PFSK-1 (cell line): Measurements from ENCODE around the gene SVIP.

Experiments used
- FOXP2 ChIP-seq: optimal IDR thresholded peaks from 2 replicates; pipeline ENCODE3; 2011; ENCODE audit warnings: borderline replicate concordance, control low read depth, inconsistent platforms; ENCODE audit not compliant: insufficient read depth; ENCODE audit errors: extremely low read length, extremely low read depth
- POLR2AphosphoS5 ChIP-seq: IDR thresholded peaks from 2 replicates; pipeline ENCODE4 v1.6.1; 2012; ENCODE audit warnings: low read depth, mild to moderate bottlenecking, control low read depth, low read length, moderate library complexity
- REST ChIP-seq, 2 experiments: IDR thresholded peaks; 2 replicates each; pipeline versions ENCODE4 v1.6.1 to v1.8.0; 2011 to 2012; ENCODE audit warnings: low read depth in 2 of 2, low read length in 2 of 2, control low read depth in 1 of 2, inconsistent platforms in 1 of 2, mild to moderate bottlenecking in 1 of 2, moderate library complexity in 1 of 2; ENCODE audit not compliant: insufficient read depth in 1 of 2
- SIN3A ChIP-seq: IDR thresholded peaks from 2 replicates; pipeline ENCODE4 v1.6.1; 2012; ENCODE audit warnings: mild to moderate bottlenecking, low read length, moderate library complexity, borderline replicate concordance; ENCODE audit not compliant: insufficient read depth
- TAF1 ChIP-seq: IDR thresholded peaks from 2 replicates; pipeline ENCODE4 v1.6.1; 2012; ENCODE audit warnings: low read length, control low read depth, borderline replicate concordance; ENCODE audit not compliant: insufficient read depth

SVIP gene

DNA sequence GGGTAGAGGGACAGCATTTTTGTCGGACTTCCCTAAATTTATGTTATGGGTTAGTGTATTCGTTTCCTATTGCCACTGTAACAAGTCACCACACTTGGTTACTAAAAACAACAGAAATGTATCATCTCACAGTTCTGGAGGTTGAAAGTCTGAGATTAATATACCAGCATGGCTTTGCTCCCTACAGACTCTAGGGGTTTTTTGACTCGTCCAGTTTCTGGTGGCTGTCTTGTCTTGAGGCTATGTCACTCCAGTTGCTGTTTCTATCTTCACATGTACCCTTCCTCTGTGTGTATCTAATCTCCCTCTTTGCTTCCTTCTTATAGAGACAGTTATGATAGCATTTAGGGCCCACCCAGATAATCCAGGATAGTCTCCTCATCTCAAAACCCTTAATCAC is 39.7 kb upstream of the SVIP start:
- TF ChIP-seq POLR2AphosphoS5 = no peak
- TF ChIP-seq TAF1 = no peak
- no peak for TF ChIP-seq REST (IDR thresholded peaks at IDR 0.05; ENCODE audit: insufficient read depth in 1 of 2, low read depth in 2 of 2, low read length in 2 of 2)
- no peak for TF ChIP-seq FOXP2
- no peak for TF ChIP-seq SIN3A

DNA sequence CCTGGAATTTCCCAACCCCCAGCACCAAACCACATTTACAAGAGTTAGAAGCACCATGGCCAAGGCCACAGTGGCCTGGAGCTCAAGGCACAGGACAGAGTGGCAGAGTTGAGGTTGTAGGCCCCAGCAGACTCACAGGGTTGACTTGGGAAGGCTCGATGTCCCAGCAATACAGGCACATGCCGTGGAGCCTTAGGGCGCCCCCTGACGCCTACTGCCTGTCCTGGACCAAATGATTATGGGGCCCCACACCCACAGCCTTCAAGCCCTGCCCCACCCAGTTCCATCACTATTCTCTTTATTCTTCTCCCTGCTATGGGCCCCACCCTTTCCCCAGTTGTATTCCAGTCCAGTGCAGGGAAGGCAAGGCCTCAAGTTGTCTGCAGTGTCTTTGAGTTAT is 30.6 kb upstream of the SVIP start, which contains the start of gene CCDC179:
CCDC179 (minus strand) TSS at position 234 of the 400 bp plus-strand sequence; CDS start at position 181, 53 bp downstream.
- TF ChIP-seq POLR2AphosphoS5 (no peak), FOXP2 (no peak), REST (IDR thresholded peaks at IDR 0.05; ENCODE audit: insufficient read depth in 1 of 2, low read depth in 2 of 2, low read length in 2 of 2) (no peak), TAF1 (no peak), SIN3A (no peak)

GRCh38 chr11:22859756-22860155 is 30.2 kb upstream of the SVIP start:
- TF ChIP-seq POLR2AphosphoS5 = no peak
- no peak for TF ChIP-seq FOXP2
- TF ChIP-seq SIN3A = no peak
- no peak for TF ChIP-seq TAF1
- TF ChIP-seq REST (IDR thresholded peaks at IDR 0.05; ENCODE audit: insufficient read depth in 1 of 2, low read depth in 2 of 2, low read length in 2 of 2) = no peak

- TF ChIP-seq FOXP2 (no peak), SIN3A (no peak), TAF1 (no peak), POLR2AphosphoS5 (no peak), REST (IDR thresholded peaks at IDR 0.05; ENCODE audit: insufficient read depth in 1 of 2, low read depth in 2 of 2, low read length in 2 of 2) (no peak)
Measured at GRCh38 chr11:22851477-22851876, 21.9 kb upstream of the SVIP start.

DNA sequence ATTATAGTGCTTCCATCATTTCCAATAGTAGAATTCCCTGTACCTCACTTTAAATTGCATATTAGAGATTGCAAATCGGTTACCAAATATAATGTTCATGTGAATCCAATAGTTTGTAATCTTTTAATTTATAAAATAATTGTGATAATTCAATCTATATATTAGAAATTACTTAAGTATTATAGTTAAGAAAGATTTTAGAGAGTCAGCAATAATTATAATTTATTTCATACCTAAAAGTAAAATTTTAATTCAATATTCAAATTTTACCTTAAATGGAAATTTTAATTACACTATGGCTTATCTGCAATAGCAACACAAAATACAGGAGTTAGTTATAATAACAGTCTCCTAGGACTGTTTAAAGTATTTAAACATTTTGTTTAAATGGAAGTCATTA is 17.1 kb upstream of the SVIP start:
- TF ChIP-seq POLR2AphosphoS5 (no peak), SIN3A (no peak), REST (IDR thresholded peaks at IDR 0.05; ENCODE audit: insufficient read depth in 1 of 2, low read depth in 2 of 2, low read length in 2 of 2) (no peak), FOXP2 (no peak), TAF1 (no peak)
